ENCODE results near the gene ZNF880.
"Not testable (repeated sequence)": the region's sequence is repeated elsewhere in the genome, so short reads cannot be mapped to it uniquely, and the experiment has no call there.

The ZNF880 gene

DNA sequence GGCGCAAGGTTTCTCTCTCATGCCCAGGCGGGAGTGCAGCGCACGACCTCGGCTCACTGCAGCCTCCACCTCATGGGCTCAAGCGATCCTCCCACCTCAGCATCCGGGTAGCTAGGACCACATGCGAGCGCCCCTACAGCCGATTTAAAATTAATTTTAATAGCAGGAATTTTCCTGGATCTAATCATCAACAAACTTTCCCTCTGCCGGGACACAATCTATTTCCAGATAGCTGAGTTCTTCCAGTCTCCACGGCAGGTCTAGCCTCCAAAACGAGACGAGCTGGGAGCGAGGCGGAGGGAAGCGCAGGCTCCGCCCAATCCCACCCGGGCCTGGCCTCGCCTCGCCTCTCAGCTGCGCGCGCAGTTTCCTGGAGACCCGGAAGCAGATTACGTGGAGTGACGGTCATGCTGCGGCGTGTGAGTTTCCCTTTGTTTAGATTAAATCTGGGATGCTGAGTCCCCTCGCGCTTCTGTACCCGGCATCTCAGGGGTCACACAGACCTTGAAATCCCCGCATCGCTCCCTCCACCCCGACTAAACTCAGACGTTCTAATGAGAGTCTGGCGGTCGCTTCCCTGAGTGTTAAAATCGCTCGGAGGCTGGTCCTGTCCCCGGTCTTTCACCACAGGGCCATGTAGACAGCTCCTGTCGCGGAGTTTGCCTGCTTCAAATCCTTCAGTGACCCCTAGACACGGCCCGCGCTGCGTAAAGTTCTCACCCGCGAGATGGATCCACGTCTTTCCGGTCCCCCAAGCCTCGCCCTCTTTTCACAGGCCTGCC, at the start of gene ZNF880:
Gene ZNF880, plus strand, starts transcription at position 365 of the 782 bp plus-strand sequence. Its CDS starts 43 bp downstream, at position 408.
- H3K27ac ChIP-seq, result peak within 1 kb of the TSS; percentile 72 to 98 (median 90)
- H3K4me3 ChIP-seq, result peak within 1 kb of the TSS; percentile 51 to 78 (median 59)

DNA sequence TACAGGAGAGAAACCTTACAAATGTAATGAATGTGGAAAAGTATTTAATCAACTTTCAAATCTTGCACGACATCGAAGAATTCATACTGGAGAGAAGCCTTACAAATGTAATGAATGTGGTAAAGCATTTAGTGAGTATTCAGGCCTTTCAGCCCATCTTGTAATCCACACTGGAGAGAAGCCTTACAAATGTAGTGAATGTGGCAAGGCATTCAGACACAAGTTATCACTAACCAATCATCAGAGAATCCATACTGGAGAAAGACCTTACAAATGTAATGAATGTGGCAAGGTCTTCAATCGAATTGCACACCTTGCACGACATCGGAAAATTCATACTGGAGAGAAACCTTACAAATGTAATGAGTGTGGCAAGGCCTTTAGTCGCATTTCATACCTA, 47.3 kb upstream of the ZNF880 start:
- Histone ChIP-seq H3K27ac (no peak overlapping the region), H3K4me3 (no peak overlapping the region)

- H3K4me3 ChIP-seq, result no peak overlapping the region
Measured at GRCh38 chr19:52331757-52332156, 38.0 kb upstream of the ZNF880 start.

GRCh38 chr19:52335768-52336116, 34.0 kb upstream of the ZNF880 start:
- H3K27ac ChIP-seq, result peak overlapping the region in 15 of 21 experiments; percentile 52 to 96 (median 84)
- peak overlapping the region; percentile 58 to 74 (median 64) for H3K4me3 ChIP-seq

More at GRCh38 chr19:52331757-52332156, 38.0 kb upstream of the ZNF880 start:
- H3K27ac ChIP-seq, result no peak overlapping the region

GRCh38 chr19:52336117-52336790, 33.5 kb upstream of the ZNF880 start, which contains the start of gene ZNF610:
TSS of gene ZNF610 (plus strand) at chr19:52336243. CDS start at chr19:52349173, 12,930 bp downstream.
- Histone ChIP-seq H3K27ac (peak within 1 kb of the TSS in 20 of 21 experiments; percentile 52 to 96 (median 84)), H3K4me3 (peak within 1 kb of the TSS; percentile 58 to 74 (median 64))

- peak overlapping the region; percentile 58 to 74 (median 64) for H3K4me3 ChIP-seq
- peak overlapping the region in 20 of 21 experiments; percentile 52 to 96 (median 84) for H3K27ac ChIP-seq
Measured at GRCh38 chr19:52336791-52337381, 32.8 kb upstream of the ZNF880 start.

- H3K4me3 ChIP-seq, H3K27ac ChIP-seq: not testable (repeated sequence)
Measured at GRCh38 chr19:52339022-52339421, 30.7 kb upstream of the ZNF880 start.

DNA sequence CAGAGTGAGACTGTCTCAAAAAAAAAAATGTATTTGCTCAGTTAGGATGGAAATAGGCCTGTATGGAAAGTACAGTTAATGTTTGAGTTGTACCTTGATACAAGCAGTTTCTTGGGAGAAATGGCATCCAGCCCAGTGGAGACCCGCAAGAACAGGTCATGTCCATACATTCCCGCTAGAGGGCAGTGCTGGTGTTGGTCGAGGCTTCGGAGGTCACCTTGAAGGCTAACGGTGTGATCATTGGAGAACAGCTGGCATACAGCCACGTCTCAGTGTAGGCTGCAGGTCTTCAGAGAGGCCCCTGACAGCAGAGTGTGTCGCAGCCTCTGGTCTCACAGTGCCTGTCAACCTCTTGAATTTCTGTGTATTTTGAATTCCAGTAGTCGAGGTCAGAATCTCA, 26.2 kb upstream of the ZNF880 start:
- no peak overlapping the region for H3K4me3 ChIP-seq
- no peak overlapping the region for H3K27ac ChIP-seq

DNA sequence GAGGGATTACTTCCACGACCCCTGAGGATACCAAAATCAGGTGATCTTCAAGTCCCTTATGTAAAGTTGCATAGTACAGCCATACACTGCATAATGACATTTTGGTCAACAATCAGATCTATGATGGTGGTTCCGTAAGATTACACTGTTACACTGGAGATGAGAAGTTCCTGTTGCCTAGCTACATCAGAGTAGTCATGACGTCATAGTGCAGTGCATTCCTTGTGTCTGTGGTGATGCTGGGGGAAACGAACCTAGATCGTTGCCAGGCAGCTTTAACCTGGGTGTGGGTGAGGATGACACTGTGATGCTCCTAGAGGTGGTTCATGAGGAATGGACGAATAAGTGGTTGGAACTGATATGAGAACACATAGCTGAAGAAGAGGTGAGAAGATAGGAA, 24.6 kb upstream of the ZNF880 start:
- no peak overlapping the region for H3K4me3 ChIP-seq
- no peak overlapping the region for H3K27ac ChIP-seq

- Histone ChIP-seq H3K4me3 (no peak overlapping the region), H3K27ac (no peak overlapping the region)
Measured at GRCh38 chr19:52351512-52351911, 18.2 kb upstream of the ZNF880 start.

DNA sequence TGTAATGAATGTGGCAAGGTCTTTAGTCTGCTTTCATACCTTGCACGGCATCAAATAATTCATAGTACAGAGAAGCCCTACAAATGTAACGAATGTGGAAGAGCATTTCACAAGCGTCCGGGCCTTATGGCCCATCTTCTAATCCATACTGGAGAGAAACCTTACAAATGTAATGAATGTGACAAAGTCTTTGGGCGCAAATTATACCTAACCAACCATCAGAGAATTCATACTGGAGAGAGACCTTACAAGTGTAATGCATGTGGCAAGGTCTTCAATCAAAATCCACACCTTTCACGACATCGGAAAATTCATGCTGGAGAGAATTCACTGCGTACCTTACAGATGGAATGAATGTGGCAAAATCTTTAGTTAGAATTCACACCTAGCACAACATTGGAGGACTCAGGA, 3.3 kb upstream of the ZNF880 start:
- H3K4me3 ChIP-seq, result no peak overlapping the region
- no peak overlapping the region for H3K27ac ChIP-seq

- peak overlapping the region; percentile 51 to 78 (median 59) for H3K4me3 ChIP-seq
- peak overlapping the region; percentile 72 to 98 (median 90) for H3K27ac ChIP-seq
Measured at GRCh38 chr19:52370341-52370710, 603 bp downstream of the ZNF880 start.

DNA sequence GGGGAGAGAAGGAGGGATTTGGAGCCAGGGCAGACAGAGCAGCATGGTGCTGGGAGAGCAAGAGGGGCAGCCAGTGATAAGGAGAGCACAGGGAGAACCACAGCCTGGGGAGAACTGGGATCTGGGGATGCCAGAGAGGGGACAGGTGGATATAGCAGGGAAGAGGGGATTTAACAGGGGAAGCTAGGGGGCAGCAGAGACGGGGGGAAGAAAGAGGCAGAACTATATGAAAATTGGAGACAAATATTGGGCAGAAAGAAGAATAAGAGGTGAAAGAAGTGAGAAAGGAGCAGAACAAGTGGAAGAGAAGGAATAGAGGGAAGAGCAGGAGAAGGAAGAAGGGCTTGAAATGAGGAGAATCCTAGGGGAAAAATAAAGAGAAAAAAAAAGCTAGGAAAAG, 21.4 kb downstream of the ZNF880 start:
- Histone ChIP-seq H3K4me3 (no peak overlapping the region), H3K27ac (no peak overlapping the region)

- Histone ChIP-seq H3K4me3 (peak within 1 kb of the TSS; percentile 51 to 83 (median 63)), H3K27ac (peak within 1 kb of the TSS in 20 of 21 experiments; percentile 47 to 88 (median 67))
Measured at GRCh38 chr19:52397310-52398080, 27.8 kb downstream of the ZNF880 start, which contains the start of gene ZNF528. TSS of gene ZNF528 (plus strand) at chr19:52397849. CDS start at chr19:52402014, 4,165 bp downstream.

DNA sequence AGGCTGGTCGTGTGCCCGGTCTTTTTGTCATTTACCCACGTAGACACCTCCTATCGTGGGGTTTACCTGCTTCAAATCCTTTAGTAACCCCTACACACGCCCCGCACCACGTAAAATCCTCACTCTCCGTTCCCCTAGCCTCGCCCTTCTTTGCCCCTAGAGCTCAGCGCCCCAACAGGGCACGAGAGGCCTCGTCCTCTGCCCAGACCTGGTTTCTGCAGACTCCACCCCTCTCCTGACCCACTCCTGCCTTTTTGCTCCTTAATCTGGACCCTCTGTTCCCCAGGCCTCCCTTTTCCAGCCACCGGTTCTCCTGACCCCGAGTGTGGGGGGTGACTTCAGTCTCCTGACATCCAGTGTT, 28.3 kb downstream of the ZNF880 start:
- H3K27ac ChIP-seq, result peak overlapping the region in 20 of 21 experiments; percentile 47 to 88 (median 67)

DNA sequence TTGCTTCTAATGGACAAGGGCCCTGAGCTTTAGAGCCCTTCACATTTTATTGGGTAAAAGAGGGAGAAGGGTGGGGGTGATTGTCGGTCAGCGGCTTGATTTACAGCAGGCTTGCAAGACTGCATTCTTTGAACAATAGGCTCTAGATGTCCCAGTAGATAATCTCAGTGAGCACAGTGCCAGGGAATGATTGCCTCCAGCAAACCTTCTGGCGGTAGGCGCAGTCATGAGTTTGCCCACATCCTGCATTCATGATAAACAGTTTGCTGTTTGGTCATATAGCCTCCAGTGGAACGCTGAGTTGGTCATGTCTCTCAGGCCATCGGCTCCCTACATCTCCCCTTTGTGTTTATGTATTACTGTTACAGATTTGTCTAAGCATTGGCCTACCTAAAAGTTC, 40.6 kb downstream of the ZNF880 start:
- H3K27ac ChIP-seq, result no peak overlapping the region
- H3K4me3 ChIP-seq, result no peak overlapping the region

More for the DNA sequence above, 28.3 kb downstream of the ZNF880 start:
- peak overlapping the region; percentile 51 to 83 (median 63) for H3K4me3 ChIP-seq

DNA sequence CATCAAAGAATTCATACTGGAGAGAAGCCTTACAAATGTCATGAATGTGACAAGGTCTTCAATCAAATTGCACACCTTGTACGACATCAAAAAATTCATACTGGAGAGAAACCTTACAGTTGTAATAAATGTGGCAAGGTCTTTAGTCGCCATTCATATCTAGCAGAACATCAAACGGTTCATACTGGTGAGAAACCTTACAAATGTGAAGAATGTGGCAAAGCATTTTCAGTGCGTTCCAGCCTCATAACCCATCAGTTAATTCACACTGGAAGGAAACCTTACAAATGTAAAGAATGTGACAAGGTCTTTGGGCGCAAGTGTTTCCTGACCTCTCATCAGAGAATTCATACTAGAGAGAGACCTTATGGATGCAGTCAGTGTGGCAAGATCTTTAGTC, 46.0 kb downstream of the ZNF880 start:
- Histone ChIP-seq H3K4me3 (no peak overlapping the region), H3K27ac (no peak overlapping the region)

DNA sequence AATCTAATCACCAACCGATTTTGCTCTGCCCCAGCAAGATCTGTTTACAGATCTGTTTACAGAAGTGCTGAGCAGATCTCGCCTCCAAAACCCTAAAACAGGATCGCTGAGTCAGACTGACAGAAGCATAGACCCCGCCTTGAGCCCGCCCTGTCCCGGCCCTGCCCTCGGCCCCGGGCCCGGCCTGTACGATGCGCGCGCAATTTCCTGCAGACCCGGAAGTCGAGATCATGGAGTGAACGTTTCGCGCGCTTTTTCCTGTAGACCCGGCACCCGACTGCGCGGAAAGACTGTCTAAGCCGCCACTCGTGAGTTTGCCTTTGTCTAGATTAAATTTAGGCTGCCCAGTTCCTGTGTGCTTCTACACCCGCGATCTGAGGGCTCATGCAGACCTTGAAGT, 59.2 kb downstream of the ZNF880 start, which contains the start of gene ZNF534:
Gene ZNF534, plus strand, starts transcription at position 212 of the 400 bp plus-strand sequence. CDS start 2,327 bp downstream, outside the sequence.
- H3K4me3 ChIP-seq, result no peak within 1 kb of the TSS
- no peak within 1 kb of the TSS for H3K27ac ChIP-seq
